Mesothelial cell of epicardium (in vitro differentiated cells): ENCODE results near the gene LCA5. TPM values are rescaled to one million over a fixed set of nuclear protein-coding genes. Genes with fewer than 3 reads are reported as not detected.
A peak's percentile ranks its signal among the peaks of the same experiment; 100 is the strongest.

Experiments used
- DNase-seq, 2 experiments: peaks; one replicate each; pipeline ENCODE4 v3.0.0; 2021; ENCODE audit warnings: low spot score in 2 of 2; ENCODE audit not compliant: unreplicated experiment in 2 of 2
- H3K27ac Mint-ChIP-seq: 2 replicates; pipeline ENCODE4 v1.8.0; 2021; ENCODE audit warnings: mixed read lengths
- H3K27me3 Mint-ChIP-seq: 2 replicates; pipeline ENCODE4 v1.8.0; 2021; ENCODE audit warnings: low read depth, mixed read lengths
- H3K36me3 Mint-ChIP-seq: 2 replicates; pipeline ENCODE4 v1.8.0; 2021; ENCODE audit warnings: mixed read lengths
- H3K4me1 Mint-ChIP-seq: 2 replicates; pipeline ENCODE4 v1.8.0; 2021; ENCODE audit warnings: mixed read lengths
- H3K4me3 Mint-ChIP-seq: 2 replicates; pipeline ENCODE4 v1.8.0; 2021; ENCODE audit warnings: mild to moderate bottlenecking, moderate library complexity, mixed read lengths
- H3K9me3 Mint-ChIP-seq: 2 replicates; pipeline ENCODE4 v1.8.0; 2021; ENCODE audit warnings: mixed read lengths
- total RNA-seq: library from RNA; stranded (reverse); gene quantifications from 3 replicates; pipeline ENCODE4 v1.2.1, GENCODE V29; 2021
- TF ChIP-seq, protein P1 (sequence below): fragments of 200-600 bp; sonication (generic); IDR thresholded peaks from one replicate; pipeline ENCODE4 v1.5.0; 2021; ENCODE audit warnings: antibody characterized with exemption; ENCODE audit not compliant: unreplicated experiment

The LCA5 gene
- total RNA-seq, 1 donor from 2014 or later, result 9.2 TPM

GRCh38 chr6:79435746-79436145 is 101.5 kb downstream of the LCA5 start:
- H3K9me3 Mint-ChIP-seq, result no peaks in the 10 kb centered on the region
- H3K36me3 Mint-ChIP-seq, result no peaks in the 10 kb centered on the region
- H3K4me1 Mint-ChIP-seq, result peaks cover 49% of the 10 kb centered on the region
- TF ChIP-seq, protein P1, sequence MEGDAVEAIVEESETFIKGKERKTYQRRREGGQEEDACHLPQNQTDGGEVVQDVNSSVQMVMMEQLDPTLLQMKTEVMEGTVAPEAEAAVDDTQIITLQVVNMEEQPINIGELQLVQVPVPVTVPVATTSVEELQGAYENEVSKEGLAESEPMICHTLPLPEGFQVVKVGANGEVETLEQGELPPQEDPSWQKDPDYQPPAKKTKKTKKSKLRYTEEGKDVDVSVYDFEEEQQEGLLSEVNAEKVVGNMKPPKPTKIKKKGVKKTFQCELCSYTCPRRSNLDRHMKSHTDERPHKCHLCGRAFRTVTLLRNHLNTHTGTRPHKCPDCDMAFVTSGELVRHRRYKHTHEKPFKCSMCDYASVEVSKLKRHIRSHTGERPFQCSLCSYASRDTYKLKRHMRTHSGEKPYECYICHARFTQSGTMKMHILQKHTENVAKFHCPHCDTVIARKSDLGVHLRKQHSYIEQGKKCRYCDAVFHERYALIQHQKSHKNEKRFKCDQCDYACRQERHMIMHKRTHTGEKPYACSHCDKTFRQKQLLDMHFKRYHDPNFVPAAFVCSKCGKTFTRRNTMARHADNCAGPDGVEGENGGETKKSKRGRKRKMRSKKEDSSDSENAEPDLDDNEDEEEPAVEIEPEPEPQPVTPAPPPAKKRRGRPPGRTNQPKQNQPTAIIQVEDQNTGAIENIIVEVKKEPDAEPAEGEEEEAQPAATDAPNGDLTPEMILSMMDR, result no peak
- no peak for DNase-seq
- H3K4me3 Mint-ChIP-seq, result no peak overlapping the region
- H3K27me3 Mint-ChIP-seq, result no peaks in the 10 kb centered on the region
- peak overlapping the region; percentile 57 for H3K27ac Mint-ChIP-seq

Other genes with a start within 250 kb of the LCA5 start
- gene SH3BGRL2, start 93.9 kb upstream of the LCA5 start, total RNA-seq, result 24.7 to 27.1 TPM (median 26.1 TPM) in 3 replicates